ENCODE results near the gene CGB1.

GRCh38 chr19:48985711-48986110, 51.0 kb downstream of the CGB1 start:
- TF ChIP-seq CREB5 (CRISPR knock-in tag; IDR thresholded peaks at IDR 0.05; ENCODE audit: low read depth) (no peak), ZC3H10 (CRISPR knock-in tag; IDR thresholded peaks at IDR 0.05) (no peak), ZNF8 (CRISPR knock-in tag; IDR thresholded peaks at IDR 0.05) (no peak), ARNTL (CRISPR knock-in tag; IDR thresholded peaks at IDR 0.05; ENCODE audit: borderline replicate concordance, low read depth) (no peak), TOX (CRISPR knock-in tag; IDR thresholded peaks at IDR 0.05; ENCODE audit: borderline replicate concordance) (no peak), PATZ1 (CRISPR knock-in tag; IDR thresholded peaks at IDR 0.05; ENCODE audit: borderline replicate concordance) (no peak), ZFP3 (CRISPR knock-in tag; IDR thresholded peaks at IDR 0.05) (no peak), ESRRG (CRISPR knock-in tag; IDR thresholded peaks at IDR 0.05) (no peak), BACH2 (CRISPR knock-in tag; IDR thresholded peaks at IDR 0.05; ENCODE audit: borderline replicate concordance) (no peak), TSHZ2 (CRISPR knock-in tag; IDR thresholded peaks at IDR 0.05) (no peak)
